A673 (cell line): Measurements from ENCODE around the gene APOBEC3A. TPM values are rescaled to one million over a fixed set of nuclear protein-coding genes. Genes with fewer than 3 reads are reported as not detected.
"Not testable (repeated sequence)": the region's sequence is repeated elsewhere in the genome, so short reads cannot be mapped to it uniquely, and the experiment has no call there.

Source experiments
- BruUV-seq: library from RNA; stranded (reverse); fragments of 400-500 nt; replicated peaks from 2 replicates; lab custom pipeline; 2021; lab: Mats Ljungman, UMichigan
- CTCF ChIA-PET: fragments of 300-600 bp; sonication (Branson Sonifier 250); formaldehyde crosslinking; loops from one replicate; lab custom pipeline; 2022; ENCODE audit warnings: antibody characterized with exemption; lab: Charles Lee
- POLR2A ChIA-PET: fragments of 300-600 bp; sonication (Branson Sonifier 250); formaldehyde crosslinking; loops from one replicate; lab custom pipeline; 2022; ENCODE audit warnings: antibody characterized with exemption; ENCODE audit not compliant: low non-redundant PET; lab: Charles Lee
- DNase-seq: peaks from one replicate; pipeline ENCODE4 v3.0.0-alpha.2; 2015; ENCODE audit warnings: low spot score
- H3K27ac ChIP-seq: fragments of 200-600 bp; sonication (generic); 2 replicates; pipeline ENCODE4 v1.5.1; 2016; ENCODE audit warnings: mixed run types, low read depth, mild to moderate bottlenecking, mixed read lengths, antibody characterized with exemption, low read length; ENCODE audit not compliant: poor library complexity, severe bottlenecking
- H3K27me3 ChIP-seq: fragments of 200-600 bp; sonication (generic); replicated peaks from 2 replicates; pipeline ENCODE4 v1.6.1; 2017; ENCODE audit warnings: mixed run types, low read depth, mild to moderate bottlenecking, mixed read lengths, antibody characterized with exemption, low read length; ENCODE audit not compliant: insufficient read depth, poor library complexity
- H3K36me3 ChIP-seq: fragments of 200-600 bp; sonication (generic); 2 replicates; pipeline ENCODE4 v1.6.1; 2016; ENCODE audit warnings: mixed run types, mild to moderate bottlenecking, mixed read lengths, antibody characterized with exemption, low read length; ENCODE audit not compliant: insufficient read depth, poor library complexity, severe bottlenecking
- H3K4me1 ChIP-seq: fragments of 200-600 bp; sonication (generic); 2 replicates; pipeline ENCODE4 v1.6.1; 2017; ENCODE audit warnings: mixed run types, mild to moderate bottlenecking, mixed read lengths, antibody characterized with exemption, low read length; ENCODE audit not compliant: insufficient read depth, poor library complexity, severe bottlenecking
- H3K4me3 ChIP-seq: fragments of 200-600 bp; sonication (generic); 2 replicates; pipeline ENCODE4 v1.5.1; 2016; ENCODE audit warnings: low read depth, mixed run types, mild to moderate bottlenecking, mixed read lengths, low read length; ENCODE audit not compliant: poor library complexity, severe bottlenecking
- H3K9me3 ChIP-seq: fragments of 200-600 bp; sonication (generic); 2 replicates; pipeline ENCODE4 v1.6.1; 2016; ENCODE audit warnings: mixed run types, low read depth, mild to moderate bottlenecking, mixed read lengths, antibody characterized with exemption, low read length; ENCODE audit not compliant: poor library complexity, severe bottlenecking
- CTCF ChIP-seq: fragments of 300-800, 200-600 bp; sonication (generic); conservative IDR thresholded peaks from 2 replicates; pipeline ENCODE4 v1.5.1; 2017; ENCODE audit warnings: low read depth, mild to moderate bottlenecking, antibody characterized with exemption, low read length, moderate library complexity, mixed read lengths
- EZH2 ChIP-seq: fragments of 200-600 bp; sonication (generic); IDR thresholded peaks from 2 replicates; pipeline ENCODE4 v1.6.1; 2017; ENCODE audit warnings: borderline replicate concordance, low read depth, mild to moderate bottlenecking, mixed read lengths, antibody characterized with exemption, low read length; ENCODE audit not compliant: poor library complexity, severe bottlenecking
- intact Hi-C: fragments of 100-400 bp; cut with micrococcal nuclease; formaldehyde crosslinking; loops from one replicate; pipeline ENCODE4 v1.10.0; 2022; ENCODE audit not compliant: unreplicated experiment
- total RNA-seq: library from RNA; stranded (reverse); gene quantifications from 2 replicates; pipeline ENCODE4 v1.2.3, GENCODE V29; 2021

APOBEC3A gene
- total RNA-seq, 1 experiment from 2014 or later, result not detected

GRCh38 chr22:38943201-38943600 lies 14.2 kb upstream of the APOBEC3A start:
- DNase-seq, result no peak
- TF ChIP-seq CTCF (no peak), EZH2 (no peak)
- H3K4me3 ChIP-seq, result no peak overlapping the region
- no peaks in the 10 kb centered on the region for H3K27me3 ChIP-seq
- BruUV-seq, result no TSS peak
- intact Hi-C loops, result no loop called here
- no peaks in the 10 kb centered on the region for H3K36me3 ChIP-seq
- H3K27ac ChIP-seq, result no peak overlapping the region
- ChIA-PET POLR2A (no interaction called here), CTCF (no interaction called here)
- no peaks in the 10 kb centered on the region for H3K9me3 ChIP-seq
- H3K4me1 ChIP-seq, result peaks cover 11% of the 10 kb centered on the region

- H3K4me1 ChIP-seq, result peaks cover 11% of the 10 kb centered on the region
- no peak overlapping the region for H3K27ac ChIP-seq
- ChIA-PET CTCF (no interaction called here), POLR2A (no interaction called here)
- H3K36me3 ChIP-seq, result no peaks in the 10 kb centered on the region
- DNase-seq, result no peak
- H3K4me3 ChIP-seq, result no peak overlapping the region
- TF ChIP-seq EZH2 (no peak), CTCF (no peak)
- H3K9me3 ChIP-seq, result no peaks in the 10 kb centered on the region
- no peaks in the 10 kb centered on the region for H3K27me3 ChIP-seq
- BruUV-seq, result no TSS peak
- intact Hi-C loops, result no loop called here
These were observed 13.5 kb upstream of the APOBEC3A start for GRCh38 chr22:38943882-38944281.

GRCh38 chr22:38944653-38945052 lies 12.8 kb upstream of the APOBEC3A start:
- ChIA-PET POLR2A (no interaction called here), CTCF (no interaction called here)
- DNase-seq, result no peak
- TF ChIP-seq EZH2 (no peak), CTCF (no peak)
- no peaks in the 10 kb centered on the region for H3K36me3 ChIP-seq
- H3K9me3 ChIP-seq, result no peaks in the 10 kb centered on the region
- peaks cover 11% of the 10 kb centered on the region for H3K4me1 ChIP-seq
- no peak overlapping the region for H3K4me3 ChIP-seq
- intact Hi-C loops, result no loop called here
- BruUV-seq, result no TSS peak
- no peaks in the 10 kb centered on the region for H3K27me3 ChIP-seq
- H3K27ac ChIP-seq, result no peak overlapping the region

GRCh38 chr22:38945706-38946338 lies 11.6 kb upstream of the APOBEC3A start:
- H3K27ac ChIP-seq, intact Hi-C loops, H3K4me3 ChIP-seq, H3K36me3 ChIP-seq, POLR2A ChIA-PET, BruUV-seq, H3K9me3 ChIP-seq, H3K27me3 ChIP-seq, DNase-seq: not testable (repeated sequence)
- peaks cover 11% of the 10 kb centered on the region for H3K4me1 ChIP-seq
- CTCF ChIA-PET, result interaction anchor here (0.7 kb wide), 1 partner anchor 77 kb away, joined by 3 read pairs; no protein-coding TSS in a partner anchor
